ENCODE data around the gene CATSPER4.

DNA sequence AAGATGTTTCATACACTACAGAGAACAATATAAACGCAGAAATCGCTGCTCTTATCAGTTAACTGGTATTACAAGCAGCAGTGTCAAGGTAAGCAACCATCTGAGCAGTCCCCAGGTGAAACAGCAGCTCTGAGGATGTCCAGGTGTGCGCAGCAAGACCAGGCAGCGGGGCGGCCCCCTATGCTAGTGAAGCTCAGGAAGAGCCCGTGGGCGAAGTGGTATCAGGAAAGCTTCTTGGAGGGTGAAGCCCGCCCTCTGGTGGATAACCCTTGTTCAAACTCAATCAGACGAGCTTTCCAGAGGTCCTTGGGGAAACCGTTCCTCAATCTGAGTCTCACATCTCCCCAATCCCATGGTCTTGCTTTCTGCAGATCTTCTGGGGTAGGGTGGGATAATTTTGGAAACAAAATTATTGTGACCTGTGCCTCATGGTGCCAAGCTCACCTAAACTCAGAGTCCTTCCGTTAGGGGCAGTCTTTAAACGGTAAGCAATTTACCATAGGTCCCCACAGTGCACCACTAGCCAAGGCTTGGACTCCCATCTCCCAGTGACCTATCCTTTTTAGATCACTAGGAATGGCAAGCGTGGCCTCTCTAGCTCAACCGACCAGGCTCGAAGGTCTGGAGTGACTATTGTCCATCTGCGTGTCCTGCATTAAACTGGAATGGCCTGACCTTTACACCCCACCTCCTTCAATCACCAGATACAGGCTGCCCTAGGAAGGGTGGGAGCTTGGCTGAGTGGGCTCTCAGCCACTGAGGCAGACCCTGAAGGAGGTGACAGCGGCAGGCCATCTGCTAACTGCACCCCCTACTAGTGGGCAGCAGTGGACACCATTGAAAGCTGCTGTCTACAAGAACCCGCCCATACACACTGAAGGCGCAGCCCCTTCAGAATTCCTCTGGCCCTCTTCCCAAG lies 45.1 kb upstream of the CATSPER4 start:
- TF ChIP-seq, protein P1, sequence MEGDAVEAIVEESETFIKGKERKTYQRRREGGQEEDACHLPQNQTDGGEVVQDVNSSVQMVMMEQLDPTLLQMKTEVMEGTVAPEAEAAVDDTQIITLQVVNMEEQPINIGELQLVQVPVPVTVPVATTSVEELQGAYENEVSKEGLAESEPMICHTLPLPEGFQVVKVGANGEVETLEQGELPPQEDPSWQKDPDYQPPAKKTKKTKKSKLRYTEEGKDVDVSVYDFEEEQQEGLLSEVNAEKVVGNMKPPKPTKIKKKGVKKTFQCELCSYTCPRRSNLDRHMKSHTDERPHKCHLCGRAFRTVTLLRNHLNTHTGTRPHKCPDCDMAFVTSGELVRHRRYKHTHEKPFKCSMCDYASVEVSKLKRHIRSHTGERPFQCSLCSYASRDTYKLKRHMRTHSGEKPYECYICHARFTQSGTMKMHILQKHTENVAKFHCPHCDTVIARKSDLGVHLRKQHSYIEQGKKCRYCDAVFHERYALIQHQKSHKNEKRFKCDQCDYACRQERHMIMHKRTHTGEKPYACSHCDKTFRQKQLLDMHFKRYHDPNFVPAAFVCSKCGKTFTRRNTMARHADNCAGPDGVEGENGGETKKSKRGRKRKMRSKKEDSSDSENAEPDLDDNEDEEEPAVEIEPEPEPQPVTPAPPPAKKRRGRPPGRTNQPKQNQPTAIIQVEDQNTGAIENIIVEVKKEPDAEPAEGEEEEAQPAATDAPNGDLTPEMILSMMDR (IDR thresholded peaks at IDR 0.05), result peak in 5 of 7 experiments; percentile 61 to 86 (median 76)
- no peak for TF ChIP-seq EP300 (IDR thresholded peaks at IDR 0.05)
- TF ChIP-seq POLR2AphosphoS5 (IDR thresholded peaks at IDR 0.05), result no peak
